GM12892 (cell line): ENCODE results near the gene NUBP1.

Experiments used
- POLR2A ChIP-seq: IDR thresholded peaks from 2 replicates; pipeline ENCODE4 v1.6.1; 2011; ENCODE audit warnings: low read depth, low read length, control low read depth
- POLR2AphosphoS5 ChIP-seq: IDR thresholded peaks from 2 replicates; pipeline ENCODE4 v1.6.1; 2011; ENCODE audit warnings: low read depth, low read length, control low read depth
- TAF1 ChIP-seq: IDR thresholded peaks from 2 replicates; pipeline ENCODE4 v1.6.1; 2011; ENCODE audit warnings: low read depth, mild to moderate bottlenecking, control low read depth, low read length, borderline replicate concordance

- TF ChIP-seq POLR2AphosphoS5: no peak
- no peak for TF ChIP-seq TAF1
- TF ChIP-seq POLR2A: no peak
Observed at GRCh38 chr16:10808218-10808617, 64.6 kb downstream of the NUBP1 start.
